ENCODE data around the gene NAA10. TPM values are rescaled to one million over a fixed set of nuclear protein-coding genes. Genes with fewer than 3 reads are reported as not detected.
A peak's percentile ranks its signal among the peaks of the same experiment; 100 is the strongest.

The NAA10 gene
- total RNA-seq, 2 experiments from 2014 or later = 63.1 to 63.7 TPM

DNA sequence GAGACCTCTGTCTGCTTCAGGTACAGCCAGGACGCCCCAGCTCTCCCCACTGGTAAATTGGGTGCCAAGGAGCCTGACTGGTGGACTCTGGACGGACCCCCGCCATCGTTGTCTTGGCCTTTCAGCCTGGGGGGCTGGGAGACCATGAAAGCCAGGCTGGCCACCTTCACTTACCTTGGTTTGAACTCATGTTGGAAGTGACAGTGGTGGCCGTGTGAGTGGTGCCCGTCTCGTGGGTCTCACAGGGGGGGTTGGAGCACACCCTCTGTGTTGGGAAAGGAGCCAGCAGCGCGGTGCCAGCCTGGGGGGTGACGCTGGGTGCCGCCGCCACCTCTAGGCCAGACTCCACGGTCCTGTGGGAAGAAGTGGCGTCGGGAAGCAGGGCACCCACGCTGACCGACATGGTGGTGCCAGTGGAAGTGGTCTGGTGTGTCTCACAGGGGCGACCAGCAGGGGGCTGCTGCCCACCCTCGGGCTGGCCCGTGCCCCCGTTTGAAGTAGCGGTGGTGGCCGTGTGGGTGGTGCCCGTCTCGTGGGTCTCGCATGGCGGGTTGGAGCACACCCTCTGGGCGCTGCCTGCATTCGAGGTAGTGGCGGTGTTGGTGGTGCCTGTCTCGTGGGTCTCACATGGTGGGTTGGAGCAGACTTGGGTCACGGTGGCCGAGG lies 19.2 kb upstream of the NAA10 start:
- ChIA-PET POLR2A (no interaction called here), CTCF (interaction anchor here (1.0 to 1.2 kb wide), 2 partner anchors 16 to 26 kb away, joined by 4 to 5 read pairs; no protein-coding TSS in a partner anchor)
- Mint-ChIP-seq H3K27me3 (no peaks in the 10 kb centered on the region), H3K4me1 (peaks cover 10% of the 10 kb centered on the region), H3K36me3 (ENCODE audit: low read depth) (peaks cover 52% of the 10 kb centered on the region), H3K4me3 (no peak overlapping the region), H3K27ac (no peak overlapping the region), H3K9me3 (no peaks in the 10 kb centered on the region)
- DNase-seq = no peak

DNA sequence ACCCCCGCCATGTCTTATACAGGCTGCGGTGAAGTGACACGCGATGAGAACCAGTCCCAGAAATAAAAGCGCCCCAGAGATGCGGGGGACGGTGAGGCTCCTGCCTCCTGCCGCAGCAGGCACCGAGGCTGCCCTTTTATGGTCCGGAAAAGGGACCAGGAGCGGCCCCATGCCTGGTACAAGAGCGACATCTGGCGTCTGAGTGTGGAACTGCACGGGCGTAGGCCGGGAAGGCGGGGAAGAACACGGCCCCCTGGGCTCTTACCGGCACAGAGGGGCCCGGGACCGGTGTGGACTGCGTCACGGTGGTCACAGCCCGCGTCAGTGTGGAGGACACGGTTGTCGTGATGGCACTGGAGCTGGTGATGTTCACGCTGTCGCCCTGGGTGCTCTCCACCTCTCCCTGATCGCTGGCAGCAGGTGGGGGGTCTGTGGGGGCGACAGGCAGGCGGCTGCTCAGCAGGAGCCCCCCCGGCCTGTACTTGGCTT lies 18.5 kb upstream of the NAA10 start:
- CTCF ChIA-PET = interaction anchor here (1.0 to 1.2 kb wide), 2 partner anchors 17 to 26 kb away, joined by 4 to 5 read pairs; no protein-coding TSS in a partner anchor
- no peaks in the 10 kb centered on the region for H3K9me3 Mint-ChIP-seq

DNA sequence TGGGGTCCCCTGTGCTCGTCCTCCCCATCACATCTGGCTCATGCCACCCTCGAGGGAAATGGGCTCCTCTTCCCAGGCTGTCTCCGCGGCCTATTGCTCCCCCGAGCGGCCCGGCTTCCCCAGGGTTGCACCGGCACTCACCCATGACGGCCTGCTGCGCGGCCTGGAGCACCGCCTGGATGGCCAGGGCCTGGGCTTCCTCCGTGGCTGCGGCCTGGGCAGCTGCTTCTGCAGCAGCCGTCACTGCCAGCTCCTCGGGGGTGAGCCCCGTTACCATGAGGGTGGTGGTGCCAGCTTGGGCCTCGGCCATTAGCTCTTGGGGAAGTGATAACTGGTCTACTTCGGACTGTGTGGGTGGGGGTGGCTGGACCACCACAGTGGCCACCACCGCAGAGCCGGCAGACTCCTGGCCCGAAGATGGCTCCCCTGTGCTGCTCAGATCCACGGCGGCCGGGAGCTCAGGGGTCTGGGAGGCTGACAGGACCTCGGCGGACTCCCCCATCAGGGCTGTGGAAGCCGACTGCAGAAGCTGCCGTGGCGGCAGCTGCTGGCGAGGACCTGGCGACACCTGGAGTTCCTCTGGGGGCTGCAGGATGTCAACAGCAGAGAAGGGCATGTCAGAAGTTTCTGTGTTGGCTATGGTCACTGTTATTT lies 17.7 kb upstream of the NAA10 start:
- peaks cover 54% of the 10 kb centered on the region for H3K36me3 Mint-ChIP-seq (ENCODE audit: low read depth)
- DNase-seq = no peak
- ChIA-PET POLR2A (interaction anchor here (1.1 to 1.2 kb wide), 2 partner anchors 16 to 28 kb away, joined by 4 to 7 read pairs; no protein-coding TSS in a partner anchor), CTCF (interaction anchor here (1.1 to 9.4 kb wide), 2 partner anchors 27 to 138 kb away, joined by 3 to 148 read pairs; partner anchors contain the start of gene ARHGAP4)
- no peaks in the 10 kb centered on the region for H3K9me3 Mint-ChIP-seq
- H3K27ac Mint-ChIP-seq = no peak overlapping the region
- H3K27me3 Mint-ChIP-seq = no peaks in the 10 kb centered on the region
- H3K4me3 Mint-ChIP-seq = no peak overlapping the region
- peaks cover 16% of the 10 kb centered on the region for H3K4me1 Mint-ChIP-seq

More for the DNA sequence above, 18.5 kb upstream of the NAA10 start:
- Mint-ChIP-seq H3K27ac (peak overlapping the region; percentile 54), H3K27me3 (no peaks in the 10 kb centered on the region), H3K36me3 (ENCODE audit: low read depth) (peaks cover 52% of the 10 kb centered on the region), H3K4me1 (peaks cover 12% of the 10 kb centered on the region), H3K4me3 (no peak overlapping the region)
- DNase-seq = peak; percentile 77
- POLR2A ChIA-PET = interaction anchor here (1.1 kb wide), 1 partner anchor 15 kb away, joined by 4 read pairs; no protein-coding TSS in a partner anchor

DNA sequence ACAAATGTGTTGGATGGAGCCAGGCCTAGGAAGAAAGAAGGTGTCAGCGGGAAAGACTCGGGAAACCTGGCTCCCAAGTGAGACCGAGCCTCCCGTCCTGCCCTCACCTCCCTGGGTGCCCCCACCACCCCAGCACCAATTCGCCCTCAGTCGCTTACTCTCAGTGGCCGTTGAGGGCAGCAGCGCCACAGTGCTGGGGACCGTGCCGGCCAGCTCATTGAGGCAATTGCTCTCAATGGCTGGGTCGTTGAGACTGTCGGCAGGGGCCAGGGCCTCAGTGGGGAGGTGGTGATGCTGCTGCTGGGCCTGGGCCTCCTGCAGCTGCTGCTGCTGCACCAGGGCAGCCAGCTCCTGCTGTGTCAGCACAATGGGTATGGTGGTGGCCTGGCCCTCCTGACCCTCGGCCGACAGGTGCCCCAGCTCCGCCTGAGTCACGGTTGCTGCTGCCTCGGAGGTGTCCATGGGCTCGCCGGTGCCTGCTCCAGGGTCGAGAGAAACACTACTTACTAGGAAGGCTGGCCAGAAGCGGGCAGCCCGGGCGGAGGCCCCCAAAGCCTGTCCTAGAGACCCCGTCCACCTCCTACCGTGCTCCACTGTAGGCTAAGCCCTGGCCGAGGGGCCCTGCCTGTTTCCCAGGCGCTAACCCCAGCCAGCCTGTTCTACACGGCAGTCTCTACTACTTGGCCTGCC lies 17.0 kb upstream of the NAA10 start:
- Mint-ChIP-seq H3K4me3 (no peak overlapping the region), H3K4me1 (peaks cover 20% of the 10 kb centered on the region), H3K36me3 (ENCODE audit: low read depth) (peaks cover 50% of the 10 kb centered on the region), H3K27ac (no peak overlapping the region), H3K27me3 (no peaks in the 10 kb centered on the region), H3K9me3 (no peaks in the 10 kb centered on the region)
- DNase-seq = no peak
- POLR2A ChIA-PET = interaction anchor here (1.2 to 8.7 kb wide), 3 partner anchors 15 to 27 kb away, joined by 4 to 140 read pairs (median 7); partner anchors contain the start of gene ARHGAP4
- CTCF ChIA-PET = interaction anchor here (1.1 to 9.4 kb wide), 2 partner anchors 26 to 138 kb away, joined by 3 to 148 read pairs; partner anchors contain the start of gene ARHGAP4

DNA sequence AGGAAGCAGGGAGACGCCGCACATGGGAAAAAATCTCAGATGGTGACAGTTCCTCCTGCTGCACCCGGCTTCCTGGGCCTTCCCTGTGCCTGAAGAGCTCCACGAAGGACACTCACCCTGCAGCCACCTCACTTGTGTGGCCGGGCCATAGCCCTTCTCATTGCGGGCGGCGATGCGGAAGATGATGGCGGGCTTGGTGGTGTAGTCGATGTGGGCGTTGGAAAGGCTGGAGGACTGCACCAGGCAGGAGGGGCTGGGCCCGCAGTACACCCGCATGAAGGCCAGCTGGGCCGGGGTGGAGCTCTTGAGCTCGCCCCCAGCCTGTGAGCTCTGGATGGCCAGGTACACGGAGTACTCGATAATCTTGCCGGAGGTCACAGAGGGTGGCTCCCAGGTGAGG lies 15.3 kb upstream of the NAA10 start:
- no peak for DNase-seq
- CTCF ChIA-PET = interaction anchor here (9.4 kb wide), 1 partner anchor 24 kb away, joined by 148 read pairs; the partner anchor contains the start of gene ARHGAP4
- H3K4me3 Mint-ChIP-seq = no peak overlapping the region
- POLR2A ChIA-PET = interaction anchor here (1.1 to 8.7 kb wide), 4 partner anchors 11 to 24 kb away, joined by 3 to 140 read pairs (median 4); partner anchors contain the start of genes ARHGAP4 and HCFC1
- peaks cover 19% of the 10 kb centered on the region for H3K4me1 Mint-ChIP-seq
- H3K27me3 Mint-ChIP-seq = no peaks in the 10 kb centered on the region
- H3K36me3 Mint-ChIP-seq (ENCODE audit: low read depth) = peaks cover 39% of the 10 kb centered on the region
- no peaks in the 10 kb centered on the region for H3K9me3 Mint-ChIP-seq
- H3K27ac Mint-ChIP-seq = no peak overlapping the region

DNA sequence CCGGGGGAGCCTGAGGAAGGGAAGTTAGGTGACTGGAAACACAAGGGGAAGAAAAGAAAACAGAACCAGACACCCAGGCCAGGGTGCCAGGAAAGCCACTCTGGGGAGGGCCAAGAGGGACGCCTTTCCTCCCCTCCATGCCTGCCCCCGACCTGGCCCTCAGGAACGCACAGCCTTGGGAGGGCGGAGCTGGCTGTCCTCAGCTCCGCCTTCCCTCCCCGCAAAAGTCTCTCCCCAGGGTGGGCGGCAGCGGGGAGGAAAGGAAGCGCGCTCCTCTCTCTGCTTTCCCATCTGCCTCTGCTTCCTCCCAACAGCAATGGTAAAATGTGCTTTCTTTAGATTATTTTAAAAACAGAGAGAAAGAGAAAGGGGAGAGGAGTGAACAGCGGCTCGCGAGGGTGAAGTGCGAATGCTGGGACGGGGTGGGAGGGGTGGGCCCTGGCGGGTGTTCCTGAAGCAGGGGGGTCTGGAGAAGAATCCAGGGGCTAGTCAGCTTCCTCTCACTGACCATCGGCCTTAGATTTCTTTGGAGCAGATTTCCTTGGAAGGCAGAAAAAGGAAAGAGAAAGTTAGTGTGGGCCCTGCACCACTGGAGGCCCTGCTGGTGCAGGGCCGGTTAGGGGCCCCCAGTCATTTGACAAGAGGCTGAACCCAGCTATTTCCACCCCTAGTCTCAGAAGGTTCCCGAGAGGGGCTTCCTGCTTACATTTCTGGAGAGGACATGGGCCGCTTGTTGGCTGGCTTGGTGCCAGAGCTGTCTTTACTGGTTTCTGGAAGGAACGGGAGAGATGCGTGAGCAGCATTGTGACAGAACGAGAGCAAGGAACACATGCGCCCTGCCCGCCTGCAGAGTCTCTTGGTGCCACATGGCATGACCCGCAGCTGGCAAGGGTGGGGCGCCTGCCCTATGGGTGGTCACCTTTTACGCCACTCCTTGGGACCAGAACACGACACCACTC lies 14.3 kb upstream of the NAA10 start:
- Mint-ChIP-seq H3K4me1 (peaks cover 20% of the 10 kb centered on the region), H3K27ac (peak overlapping the region; percentile 21), H3K9me3 (no peaks in the 10 kb centered on the region), H3K4me3 (no peak overlapping the region), H3K36me3 (ENCODE audit: low read depth) (peaks cover 32% of the 10 kb centered on the region), H3K27me3 (no peaks in the 10 kb centered on the region)
- no peak for DNase-seq
- ChIA-PET CTCF (interaction anchor here (1.3 to 9.4 kb wide), 3 partner anchors 12 to 23 kb away, joined by 4 to 148 read pairs (median 31); partner anchors contain the start of gene ARHGAP4), POLR2A (interaction anchor here (1.0 to 8.7 kb wide), 3 partner anchors 16 to 23 kb away, joined by 3 to 140 read pairs (median 4); partner anchors contain the start of genes ARHGAP4 and HCFC1)

DNA sequence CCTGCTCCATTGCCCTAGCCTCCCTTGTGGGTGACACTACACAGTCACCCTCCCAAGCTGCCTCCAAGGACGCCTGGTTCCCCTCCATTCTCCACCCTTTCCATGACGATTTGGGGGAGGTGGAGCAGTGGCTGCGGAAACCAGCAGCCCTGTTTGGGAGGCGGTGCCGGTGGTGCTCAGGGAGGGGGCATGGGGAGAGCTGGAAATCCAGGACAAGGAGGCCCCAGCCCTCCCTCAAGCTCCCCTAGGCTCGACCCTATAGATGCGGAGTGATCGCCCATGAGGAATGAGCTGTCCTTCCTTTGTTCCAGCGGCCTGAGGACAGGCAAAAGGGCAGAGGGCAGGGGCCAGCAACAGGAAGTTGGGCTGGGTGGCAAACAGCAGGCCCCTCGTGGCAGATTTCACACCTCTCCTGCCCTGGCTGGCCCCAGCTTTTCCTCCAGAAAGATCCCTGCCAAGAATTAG lies 13.2 kb upstream of the NAA10 start:
- ChIA-PET CTCF (interaction anchor here (1.0 to 9.4 kb wide), 6 partner anchors 11 to 182 kb away, joined by 3 to 148 read pairs (median 8); partner anchors contain the start of genes ARHGAP4 and NAA10), POLR2A (interaction anchor here (0.9 to 8.7 kb wide), 3 partner anchors 14 to 22 kb away, joined by 3 to 140 read pairs (median 3); partner anchors contain the start of gene ARHGAP4)
- Mint-ChIP-seq H3K4me1 (peaks cover 17% of the 10 kb centered on the region), H3K36me3 (ENCODE audit: low read depth) (peaks cover 26% of the 10 kb centered on the region), H3K27ac (peak overlapping the region; percentile 16), H3K9me3 (no peaks in the 10 kb centered on the region), H3K4me3 (no peak overlapping the region), H3K27me3 (no peaks in the 10 kb centered on the region)
- no peak for DNase-seq

DNA sequence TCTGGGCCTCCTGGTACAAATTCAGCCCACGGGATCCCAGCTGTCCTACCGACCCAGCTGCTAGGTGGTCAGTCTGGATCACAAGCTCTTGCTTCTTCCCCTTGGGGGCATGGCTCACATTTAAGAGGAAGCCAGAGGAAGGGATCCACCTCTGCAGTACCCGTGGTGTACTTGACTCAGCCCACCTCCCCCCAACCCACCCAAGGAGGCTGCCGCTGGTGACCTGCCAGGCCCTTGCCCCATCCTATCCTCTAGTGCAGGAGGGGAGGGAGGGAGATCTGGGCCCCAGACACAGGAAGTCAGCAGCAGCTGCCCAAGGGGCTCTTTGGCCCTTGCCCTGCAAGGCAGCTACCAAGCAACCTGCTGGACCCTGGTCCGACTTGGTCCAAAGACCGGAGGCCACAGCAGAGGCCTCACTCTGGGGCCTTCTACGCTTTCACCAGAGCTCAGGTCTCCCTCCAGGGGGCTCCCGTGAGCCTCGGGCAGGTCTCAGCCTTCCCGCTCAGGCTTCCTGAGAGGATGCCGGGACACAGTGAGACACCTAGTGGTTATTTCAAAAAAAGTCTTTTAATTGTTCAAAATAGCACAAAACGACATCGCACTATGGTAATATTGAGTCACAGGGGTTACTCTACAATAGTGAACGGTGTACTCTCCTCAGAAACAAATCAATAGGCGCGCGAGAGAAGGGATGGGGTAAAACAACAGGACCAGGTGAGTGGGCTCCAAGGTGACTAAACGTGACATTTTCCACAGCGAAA lies 12.4 kb upstream of the NAA10 start:
- POLR2A ChIA-PET = interaction anchor here (0.9 to 8.7 kb wide), 6 partner anchors 15 to 451 kb away, joined by 3 to 140 read pairs (median 4); partner anchors contain the start of genes ARHGAP4, HCFC1 and RPL10
- CTCF ChIA-PET = interaction anchor here (0.6 to 9.4 kb wide), 18 partner anchors 10 to 590 kb away, joined by 3 to 148 read pairs (median 4); partner anchors contain the start of genes ARHGAP4, IDH3G, IRAK1 and NAA10
- Mint-ChIP-seq H3K27me3 (no peaks in the 10 kb centered on the region), H3K9me3 (no peaks in the 10 kb centered on the region), H3K27ac (peak overlapping the region; percentile 65), H3K4me1 (peaks cover 17% of the 10 kb centered on the region), H3K36me3 (ENCODE audit: low read depth) (peaks cover 23% of the 10 kb centered on the region), H3K4me3 (no peak overlapping the region)
- peak; percentile 79 for DNase-seq

DNA sequence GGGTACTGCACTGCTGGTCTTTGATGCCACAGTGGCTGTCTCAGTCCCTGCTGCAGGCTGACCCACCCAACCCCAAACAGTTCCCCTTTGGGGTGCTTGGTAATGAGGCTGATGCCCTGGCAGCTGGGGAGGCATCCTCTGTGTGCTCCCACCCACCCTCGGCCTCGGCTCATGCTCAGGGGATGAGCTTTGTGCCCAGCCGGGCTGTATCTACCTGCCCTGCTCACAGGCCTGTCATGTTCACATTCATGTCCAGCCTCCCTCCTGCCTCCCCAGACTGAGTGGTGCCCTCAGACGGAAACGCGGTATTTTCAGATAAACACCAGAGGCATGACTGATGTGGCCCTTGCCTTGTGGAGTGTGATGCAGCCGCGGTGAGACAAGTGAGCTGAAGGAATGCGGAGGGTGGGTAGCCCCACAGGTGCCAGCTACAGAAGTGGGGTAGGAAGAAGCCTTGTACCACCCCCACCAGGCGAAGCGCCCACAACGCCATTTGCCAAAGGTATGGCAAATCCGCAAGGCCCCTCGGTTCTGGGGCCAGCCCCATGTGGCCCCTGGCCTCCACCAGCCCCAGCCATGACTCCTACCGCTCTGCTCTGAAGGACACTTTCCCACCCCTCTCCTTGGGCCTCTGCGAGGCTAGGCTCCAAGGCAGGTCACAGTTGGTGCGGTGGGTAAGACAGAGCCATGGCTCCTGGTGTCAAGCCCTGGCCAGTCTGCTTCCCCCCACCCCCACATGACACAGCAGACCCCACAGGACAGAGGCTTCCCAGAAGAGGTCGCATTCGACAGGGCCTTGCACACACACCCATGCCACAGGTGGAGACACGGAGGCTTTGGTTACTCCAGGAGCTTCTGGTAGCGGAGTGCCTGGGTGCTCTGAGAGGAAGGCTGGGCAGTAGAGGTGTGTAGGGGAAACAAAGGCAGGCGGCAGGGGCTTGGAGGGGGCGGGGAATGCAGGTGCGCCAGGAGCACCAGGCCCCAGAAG lies 11.4 kb upstream of the NAA10 start:
- Mint-ChIP-seq H3K4me1 (peaks cover 18% of the 10 kb centered on the region), H3K27me3 (no peaks in the 10 kb centered on the region), H3K27ac (no peak overlapping the region), H3K4me3 (no peak overlapping the region), H3K36me3 (ENCODE audit: low read depth) (peaks cover 20% of the 10 kb centered on the region), H3K9me3 (no peaks in the 10 kb centered on the region)
- no peak for DNase-seq
- CTCF ChIA-PET = interaction anchor here (0.8 to 9.4 kb wide), 11 partner anchors 9 to 183 kb away, joined by 3 to 148 read pairs (median 4); partner anchors contain the start of genes ARHGAP4 and IRAK1
- POLR2A ChIA-PET = interaction anchor here (1.5 to 8.7 kb wide), 4 partner anchors 21 to 25 kb away, joined by 3 to 140 read pairs (median 5); partner anchors contain the start of genes ARHGAP4 and HCFC1

DNA sequence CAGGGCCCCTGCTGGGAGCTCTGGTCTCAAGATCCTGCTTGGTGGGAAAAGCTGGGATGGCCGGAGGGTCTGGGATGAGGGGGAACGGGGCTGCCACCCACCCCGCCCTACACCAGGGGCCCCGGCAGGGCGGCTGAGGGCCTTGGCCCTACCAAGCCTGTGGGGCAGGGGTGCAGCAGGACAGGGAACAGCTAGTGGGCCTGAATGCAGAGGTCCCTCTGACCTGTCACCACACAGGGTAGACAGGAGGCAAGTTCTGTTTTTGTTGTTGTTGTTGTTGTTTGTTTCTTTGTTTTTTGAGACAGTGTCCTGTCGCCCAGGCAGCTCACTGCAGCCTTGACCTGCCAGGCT lies 9.9 kb upstream of the NAA10 start:
- peaks cover 17% of the 10 kb centered on the region for H3K4me1 Mint-ChIP-seq
- H3K36me3 Mint-ChIP-seq (ENCODE audit: low read depth) = peaks cover 11% of the 10 kb centered on the region
- no peak for DNase-seq
- ChIA-PET POLR2A (interaction anchor here (0.9 to 8.7 kb wide), 4 partner anchors 9 to 25 kb away, joined by 3 to 140 read pairs (median 4); partner anchors contain the start of gene ARHGAP4), CTCF (interaction anchor here (0.6 to 9.4 kb wide), 4 partner anchors 11 to 50 kb away, joined by 3 to 148 read pairs (median 17); partner anchors contain the start of gene ARHGAP4)
- H3K4me3 Mint-ChIP-seq = peak overlapping the region; percentile 75
- no peak overlapping the region for H3K27ac Mint-ChIP-seq
- no peaks in the 10 kb centered on the region for H3K27me3 Mint-ChIP-seq
- H3K9me3 Mint-ChIP-seq = no peaks in the 10 kb centered on the region
